ENCODE measurements around the gene CTAG1B. TPM values are rescaled to one million over a fixed set of nuclear protein-coding genes. Genes with fewer than 3 reads are reported as not detected.
"Not testable (repeated sequence)": the region's sequence is repeated elsewhere in the genome, so short reads cannot be mapped to it uniquely, and the experiment has no call there.

Gene CTAG1B
- total and polyA plus RNA-seq, 2 donors (not counting 3 experiments of a cell fraction or from before 2014, with no cell fraction given): not detected

- no peaks in the 10 kb centered on the region for H3K9me3 ChIP-seq (replicated peaks; ENCODE audit: control insufficient read depth, insufficient read depth, low read length)
- no peaks in the 10 kb centered on the region for H4K20me1 ChIP-seq (replicated peaks; ENCODE audit: control insufficient read depth, extremely low read depth, insufficient read depth, low read length)
- intact Hi-C loops (cut with micrococcal nuclease) (no loop called here), dilution Hi-C loops (cut with MboI; ENCODE audit: extremely low pct_ligation_motif_present, low sequenced_read_pairs) (no loop called here)
- POLR2A ChIA-PET: no interaction called here
- no peaks in the 10 kb centered on the region for H3K79me2 ChIP-seq (ENCODE audit: control insufficient read depth, insufficient read depth, low read length)
- H3K27ac ChIP-seq (ENCODE audit: insufficient read depth, low read depth, low read length): no peak overlapping the region
- H2AFZ ChIP-seq (ENCODE audit: low read depth, low read length): no peak overlapping the region
- no peak overlapping the region for H3K4me3 ChIP-seq (replicated peaks in 1 of 3; ENCODE audit: insufficient read depth in 1 of 3, low read depth in 1 of 3, low read length in 3 of 3)
- peaks cover 5% of the 10 kb centered on the region for H3K4me1 ChIP-seq (ENCODE audit: control insufficient read depth, extremely low read depth, insufficient read depth, low read length)
- H3K4me2 ChIP-seq (ENCODE audit: insufficient read depth, low read length): no peak overlapping the region
- no peak overlapping the region for H3K9ac ChIP-seq (replicated peaks; ENCODE audit: extremely low read depth, insufficient read depth, low read length)
- DNase-seq (ENCODE audit: low read depth, low spot score) (no peak), FAIRE-seq (no peak)
- BruUV-seq (replicated peaks): no TSS peak
- no peak for TF ChIP-seq EZH2 (IDR thresholded peaks at IDR 0.05; ENCODE audit: borderline replicate concordance, low read depth, low read length, severe bottlenecking)
- CTCF ChIA-PET: no interaction called here
- no peaks in the 10 kb centered on the region for H3K36me3 ChIP-seq (ENCODE audit: control insufficient read depth in 2 of 2, extremely low read depth in 1 of 2, insufficient read depth in 2 of 2, low read length in 2 of 2)
- H3K9me1 ChIP-seq (replicated peaks; ENCODE audit: control insufficient read depth, extremely low read depth, insufficient read depth, low read length): no peaks in the 10 kb centered on the region
- no peaks in the 10 kb centered on the region for H3K27me3 ChIP-seq (ENCODE audit: control insufficient read depth in 2 of 2, insufficient read depth in 2 of 2, low read length in 2 of 2)
These were observed 29.8 kb upstream of the CTAG1B start for GRCh38 chrX:154648931-154649330.

- H3K4me1 ChIP-seq (ENCODE audit: control insufficient read depth, extremely low read depth, insufficient read depth, low read length); POLR2A ChIA-PET; H3K79me2 ChIP-seq (ENCODE audit: control insufficient read depth, insufficient read depth, low read length); BruUV-seq (replicated peaks); DNase-seq (ENCODE audit: low read depth, low spot score); H3K9me1 ChIP-seq (replicated peaks; ENCODE audit: control insufficient read depth, extremely low read depth, insufficient read depth, low read length); dilution Hi-C loops (cut with MboI; ENCODE audit: extremely low pct_ligation_motif_present, low sequenced_read_pairs); intact Hi-C loops (cut with micrococcal nuclease); H3K4me2 ChIP-seq (ENCODE audit: insufficient read depth, low read length); H3K9me3 ChIP-seq (replicated peaks; ENCODE audit: control insufficient read depth, insufficient read depth, low read length); H3K36me3 ChIP-seq (ENCODE audit: control insufficient read depth in 2 of 2, extremely low read depth in 1 of 2, insufficient read depth in 2 of 2, low read length in 2 of 2); H4K20me1 ChIP-seq (replicated peaks; ENCODE audit: control insufficient read depth, extremely low read depth, insufficient read depth, low read length); CTCF ChIA-PET; H3K9ac ChIP-seq (replicated peaks; ENCODE audit: extremely low read depth, insufficient read depth, low read length); H2AFZ ChIP-seq (ENCODE audit: low read depth, low read length); H3K4me3 ChIP-seq (replicated peaks in 1 of 3; ENCODE audit: insufficient read depth in 1 of 3, low read depth in 1 of 3, low read length in 3 of 3); H3K27me3 ChIP-seq (ENCODE audit: control insufficient read depth in 2 of 2, insufficient read depth in 2 of 2, low read length in 2 of 2); H3K27ac ChIP-seq (ENCODE audit: insufficient read depth, low read depth, low read length): not testable (repeated sequence)
- peak; percentile 78 for FAIRE-seq
These were observed 26.8 kb upstream of the CTAG1B start for GRCh38 chrX:154645745-154646378.

GRCh38 chrX:154643708-154644107, 24.6 kb upstream of the CTAG1B start:
- POLR2A ChIA-PET; H3K36me3 ChIP-seq (ENCODE audit: control insufficient read depth in 2 of 2, extremely low read depth in 1 of 2, insufficient read depth in 2 of 2, low read length in 2 of 2); H3K27ac ChIP-seq (ENCODE audit: insufficient read depth, low read depth, low read length); H3K4me3 ChIP-seq (replicated peaks in 1 of 3; ENCODE audit: insufficient read depth in 1 of 3, low read depth in 1 of 3, low read length in 3 of 3); H3K4me1 ChIP-seq (ENCODE audit: control insufficient read depth, extremely low read depth, insufficient read depth, low read length); H4K20me1 ChIP-seq (replicated peaks; ENCODE audit: control insufficient read depth, extremely low read depth, insufficient read depth, low read length); CTCF ChIA-PET; H3K27me3 ChIP-seq (ENCODE audit: control insufficient read depth in 2 of 2, insufficient read depth in 2 of 2, low read length in 2 of 2); H3K9me1 ChIP-seq (replicated peaks; ENCODE audit: control insufficient read depth, extremely low read depth, insufficient read depth, low read length); H2AFZ ChIP-seq (ENCODE audit: low read depth, low read length); DNase-seq (ENCODE audit: low read depth, low spot score); H3K79me2 ChIP-seq (ENCODE audit: control insufficient read depth, insufficient read depth, low read length); intact Hi-C loops (cut with micrococcal nuclease); H3K9me3 ChIP-seq (replicated peaks; ENCODE audit: control insufficient read depth, insufficient read depth, low read length); dilution Hi-C loops (cut with MboI; ENCODE audit: extremely low pct_ligation_motif_present, low sequenced_read_pairs); H3K4me2 ChIP-seq (ENCODE audit: insufficient read depth, low read length); BruUV-seq (replicated peaks); H3K9ac ChIP-seq (replicated peaks; ENCODE audit: extremely low read depth, insufficient read depth, low read length): not testable (repeated sequence)
- peak; percentile 33 for FAIRE-seq

GRCh38 chrX:154641740-154642139, 22.7 kb upstream of the CTAG1B start:
- H2AFZ ChIP-seq (ENCODE audit: low read depth, low read length); dilution Hi-C loops (cut with MboI; ENCODE audit: extremely low pct_ligation_motif_present, low sequenced_read_pairs); POLR2A ChIA-PET; H3K9ac ChIP-seq (replicated peaks; ENCODE audit: extremely low read depth, insufficient read depth, low read length); intact Hi-C loops (cut with micrococcal nuclease); H3K36me3 ChIP-seq (ENCODE audit: control insufficient read depth in 2 of 2, extremely low read depth in 1 of 2, insufficient read depth in 2 of 2, low read length in 2 of 2); FAIRE-seq; H3K27me3 ChIP-seq (ENCODE audit: control insufficient read depth in 2 of 2, insufficient read depth in 2 of 2, low read length in 2 of 2); H3K4me1 ChIP-seq (ENCODE audit: control insufficient read depth, extremely low read depth, insufficient read depth, low read length); H3K4me2 ChIP-seq (ENCODE audit: insufficient read depth, low read length); CTCF ChIA-PET; H3K4me3 ChIP-seq (replicated peaks in 1 of 3; ENCODE audit: insufficient read depth in 1 of 3, low read depth in 1 of 3, low read length in 3 of 3); DNase-seq (ENCODE audit: low read depth, low spot score); H3K9me3 ChIP-seq (replicated peaks; ENCODE audit: control insufficient read depth, insufficient read depth, low read length); H3K27ac ChIP-seq (ENCODE audit: insufficient read depth, low read depth, low read length); H4K20me1 ChIP-seq (replicated peaks; ENCODE audit: control insufficient read depth, extremely low read depth, insufficient read depth, low read length); BruUV-seq (replicated peaks); H3K9me1 ChIP-seq (replicated peaks; ENCODE audit: control insufficient read depth, extremely low read depth, insufficient read depth, low read length); H3K79me2 ChIP-seq (ENCODE audit: control insufficient read depth, insufficient read depth, low read length): not testable (repeated sequence)
